ENCODE results near the gene AGAP1. TPM values are rescaled to one million over a fixed set of nuclear protein-coding genes. Genes with fewer than 3 reads are reported as not detected.

Gene AGAP1
- total and polyA plus RNA-seq, 7 donors, result 4.2 to 21.6 (median 16.6) TPM

DNA sequence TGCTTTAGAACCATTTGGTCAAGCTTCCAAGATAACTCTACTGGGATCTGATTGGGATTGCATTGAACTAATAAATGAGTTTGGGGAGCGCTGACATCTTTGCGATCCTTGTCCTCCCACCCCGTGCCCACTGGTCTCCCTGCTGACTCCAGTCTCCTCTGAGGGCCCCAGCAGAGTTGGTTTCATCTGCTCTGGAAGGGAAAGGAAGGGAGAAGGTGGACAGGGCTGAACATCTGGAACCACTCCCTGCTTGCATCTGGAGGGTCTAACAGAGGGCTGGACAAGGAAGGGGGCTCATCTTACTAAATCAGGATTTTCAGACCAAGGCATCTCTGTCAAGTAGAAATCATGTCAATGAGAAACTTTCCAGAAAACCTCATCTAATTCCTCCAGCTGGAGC, 661.6 kb downstream of the AGAP1 start:
- Histone ChIP-seq H3K36me3 (ENCODE audit: insufficient read depth in 1 of 2, low read depth in 1 of 2) (no peaks in the 10 kb centered on the region), H3K27ac (no peak overlapping the region), H3K27me3 (ENCODE audit: insufficient read depth in 3 of 3, low read length in 2 of 3) (peaks cover 0 to 15% (median 5%) of the 10 kb centered on the region in 3 donors), H3K4me1 (no peaks in the 10 kb centered on the region), H3K4me3 (no peak overlapping the region), H3K9me3 (peaks cover 11% of the 10 kb centered on the region)
- WGBS, 3 donors, result 66% methylated on average over 3 of the region's 3 CpGs
- ATAC-seq (no peak), DNase-seq (no peak)
- TF ChIP-seq, protein P1, sequence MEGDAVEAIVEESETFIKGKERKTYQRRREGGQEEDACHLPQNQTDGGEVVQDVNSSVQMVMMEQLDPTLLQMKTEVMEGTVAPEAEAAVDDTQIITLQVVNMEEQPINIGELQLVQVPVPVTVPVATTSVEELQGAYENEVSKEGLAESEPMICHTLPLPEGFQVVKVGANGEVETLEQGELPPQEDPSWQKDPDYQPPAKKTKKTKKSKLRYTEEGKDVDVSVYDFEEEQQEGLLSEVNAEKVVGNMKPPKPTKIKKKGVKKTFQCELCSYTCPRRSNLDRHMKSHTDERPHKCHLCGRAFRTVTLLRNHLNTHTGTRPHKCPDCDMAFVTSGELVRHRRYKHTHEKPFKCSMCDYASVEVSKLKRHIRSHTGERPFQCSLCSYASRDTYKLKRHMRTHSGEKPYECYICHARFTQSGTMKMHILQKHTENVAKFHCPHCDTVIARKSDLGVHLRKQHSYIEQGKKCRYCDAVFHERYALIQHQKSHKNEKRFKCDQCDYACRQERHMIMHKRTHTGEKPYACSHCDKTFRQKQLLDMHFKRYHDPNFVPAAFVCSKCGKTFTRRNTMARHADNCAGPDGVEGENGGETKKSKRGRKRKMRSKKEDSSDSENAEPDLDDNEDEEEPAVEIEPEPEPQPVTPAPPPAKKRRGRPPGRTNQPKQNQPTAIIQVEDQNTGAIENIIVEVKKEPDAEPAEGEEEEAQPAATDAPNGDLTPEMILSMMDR (IDR thresholded peaks at IDR 0.05), result no peak
- intact Hi-C loops (cut with DNase I), result no loop called here

DNA sequence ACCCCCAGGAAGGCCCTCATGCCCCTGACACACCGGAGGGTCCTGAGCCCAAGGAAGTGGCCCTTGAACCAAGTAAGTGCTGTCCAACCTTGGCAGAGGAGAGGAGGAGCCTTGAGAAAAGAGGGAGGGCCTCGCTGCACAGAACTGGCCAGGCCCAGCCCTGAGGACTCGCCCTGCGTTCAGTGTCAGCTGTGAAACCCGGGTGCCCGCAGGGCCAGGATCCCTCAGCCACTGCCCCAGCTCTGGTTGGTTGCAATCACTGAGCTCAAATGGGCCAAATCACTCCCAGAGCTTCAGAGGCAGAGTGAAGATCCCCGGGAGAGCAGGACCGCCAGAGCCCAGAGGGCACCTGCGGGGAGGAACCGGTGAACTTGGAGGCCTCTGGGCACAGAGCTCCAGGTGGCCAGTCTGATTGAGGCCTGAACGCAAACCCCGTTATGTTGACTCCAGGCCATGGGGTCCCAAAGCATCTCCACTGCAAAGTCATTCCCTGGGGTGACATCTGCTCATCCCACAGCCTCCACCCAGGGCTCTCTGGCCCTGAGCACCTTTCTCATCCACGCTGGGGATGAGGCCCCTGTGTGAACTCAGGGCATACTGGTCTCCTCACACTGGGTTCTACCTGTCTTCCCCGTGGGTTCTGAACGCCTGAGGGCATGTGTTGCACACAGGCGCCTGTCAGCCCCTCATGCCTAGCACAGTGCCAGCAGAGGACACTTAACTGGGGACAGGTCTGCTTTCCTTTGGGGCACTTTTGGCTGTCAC, 662.4 kb downstream of the AGAP1 start:
- peaks cover 0 to 24% (median 5%) of the 10 kb centered on the region in 3 donors for H3K27me3 ChIP-seq (ENCODE audit: insufficient read depth in 3 of 3, low read length in 2 of 3)
- intact Hi-C loops (cut with DNase I), result no loop called here
- H3K27ac ChIP-seq, result no peak overlapping the region
- TF ChIP-seq, protein P1 (IDR thresholded peaks at IDR 0.05), result no peak
- H3K4me3 ChIP-seq, result no peak overlapping the region
- H3K9me3 ChIP-seq, result peaks cover 11% of the 10 kb centered on the region
- 90 to 92% (median 92%) methylated on average over 16 of the region's 16 CpGs for WGBS, 3 donors
- no peaks in the 10 kb centered on the region for H3K36me3 ChIP-seq (ENCODE audit: insufficient read depth in 1 of 2, low read depth in 1 of 2)
- no peaks in the 10 kb centered on the region for H3K4me1 ChIP-seq
- no peak for DNase-seq
- ATAC-seq, result no peak

DNA sequence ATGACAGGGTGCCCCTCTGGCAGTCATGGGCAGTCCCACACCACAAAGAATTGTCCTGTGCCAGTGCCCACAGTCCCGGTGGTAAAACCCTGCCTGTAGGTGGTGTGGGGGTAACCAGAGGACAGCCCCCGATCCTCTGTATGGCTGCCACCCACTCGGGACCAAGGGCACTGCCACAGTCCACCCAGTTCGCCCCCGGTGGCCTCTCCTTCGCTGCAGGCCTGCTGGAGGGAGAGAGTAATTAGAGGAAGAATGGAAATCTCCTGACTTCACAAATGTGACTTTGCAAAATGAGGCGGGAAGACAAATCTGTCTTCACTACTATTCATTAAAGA, 663.0 kb downstream of the AGAP1 start:
- intact Hi-C loops (cut with DNase I), result no loop called here
- TF ChIP-seq, protein P1 (IDR thresholded peaks at IDR 0.05), result no peak
- ATAC-seq (no peak), DNase-seq (no peak)
- WGBS, 3 donors, result 85 to 90% (median 89%) methylated on average over 7 of the region's 7 CpGs
- Histone ChIP-seq H3K4me3 (no peak overlapping the region), H3K36me3 (ENCODE audit: insufficient read depth in 1 of 2, low read depth in 1 of 2) (no peaks in the 10 kb centered on the region), H3K9me3 (peaks cover 11% of the 10 kb centered on the region), H3K27me3 (ENCODE audit: insufficient read depth in 3 of 3, low read length in 2 of 3) (peaks cover 0 to 27% (median 7%) of the 10 kb centered on the region in 3 donors), H3K4me1 (no peaks in the 10 kb centered on the region), H3K27ac (no peak overlapping the region)

GRCh38 chr2:236157366-236157765, 663.5 kb downstream of the AGAP1 start:
- no peaks in the 10 kb centered on the region for H3K36me3 ChIP-seq (ENCODE audit: insufficient read depth in 1 of 2, low read depth in 1 of 2)

More at GRCh38 chr2:236157366-236157765, 663.5 kb downstream of the AGAP1 start:
- DNase-seq (no peak), ATAC-seq (no peak)
- no peaks in the 10 kb centered on the region for H3K4me1 ChIP-seq
- peaks cover 11% of the 10 kb centered on the region for H3K9me3 ChIP-seq
- H3K27ac ChIP-seq, result no peak overlapping the region
- H3K27me3 ChIP-seq (ENCODE audit: insufficient read depth in 3 of 3, low read length in 2 of 3), result peaks cover 0 to 33% (median 9%) of the 10 kb centered on the region in 3 donors
- no peak overlapping the region for H3K4me3 ChIP-seq
- TF ChIP-seq, protein P1 (IDR thresholded peaks at IDR 0.05), result no peak
- intact Hi-C loops (cut with DNase I), result no loop called here
- 90 to 92% (median 90%) methylated on average over 6 of the region's 6 CpGs for WGBS, 3 donors
